GM13976 (cell line): ENCODE measurements around the gene PRR23B.
"Not testable (repeated sequence)": the region's sequence is repeated elsewhere in the genome, so short reads cannot be mapped to it uniquely, and the experiment has no call there.

Experiments used
- DNase-seq: peaks from one replicate; pipeline ENCODE4 v3.0.0; 2012; ENCODE audit warnings: low spot score
- in situ Hi-C: fragments of 300-500 bp; cut with MboI; formaldehyde crosslinking; loops from one replicate; pipeline ENCODE4 v1.12.0; 2022; ENCODE audit warnings: low sequenced_read_pairs, mixed read lengths, inconsistent platforms; ENCODE audit not compliant: unreplicated experiment
- TF ChIP-seq, protein P1 (sequence below): IDR thresholded peaks from 2 replicates; pipeline ENCODE4 v1.5.1; 2012; ENCODE audit warnings: borderline replicate concordance, mild to moderate bottlenecking; ENCODE audit not compliant: insufficient read depth; ENCODE audit errors: extremely low read depth, missing control alignments, control extremely low read depth

The PRR23B gene

DNA sequence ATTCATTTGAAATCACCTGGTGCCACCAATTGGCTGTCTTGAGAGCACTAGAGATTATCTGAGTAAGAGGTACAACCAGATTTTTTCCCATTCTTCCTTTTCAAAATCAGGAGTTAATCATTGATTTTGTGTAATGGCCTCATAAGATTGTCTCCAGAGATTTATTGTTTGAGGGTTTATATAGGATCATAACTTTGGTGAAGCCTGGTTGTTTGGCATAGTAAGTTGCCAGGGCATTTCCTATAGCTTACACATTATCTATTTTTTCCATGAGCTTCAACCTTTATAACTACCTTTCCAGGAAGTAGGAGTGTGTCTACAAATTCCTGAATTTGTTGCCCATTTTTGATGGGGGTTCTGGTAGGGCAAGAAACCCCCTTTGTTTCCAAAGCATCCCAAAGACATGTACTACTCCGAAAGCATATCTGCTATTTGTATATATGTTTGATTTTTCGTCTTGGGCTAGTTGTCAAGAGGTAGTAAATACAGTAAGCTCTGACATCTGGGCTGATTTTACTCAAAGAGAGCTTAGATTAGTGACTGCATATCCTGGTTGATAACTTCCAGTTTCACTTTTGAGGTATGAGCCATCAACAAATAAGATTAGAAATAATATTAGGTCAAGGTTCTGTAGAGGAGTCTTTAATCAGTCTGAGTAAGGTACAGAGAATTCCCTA, 11.7 kb upstream of the PRR23B start:
- in situ Hi-C loops: no loop called here
- no peak for DNase-seq
- TF ChIP-seq, protein P1, sequence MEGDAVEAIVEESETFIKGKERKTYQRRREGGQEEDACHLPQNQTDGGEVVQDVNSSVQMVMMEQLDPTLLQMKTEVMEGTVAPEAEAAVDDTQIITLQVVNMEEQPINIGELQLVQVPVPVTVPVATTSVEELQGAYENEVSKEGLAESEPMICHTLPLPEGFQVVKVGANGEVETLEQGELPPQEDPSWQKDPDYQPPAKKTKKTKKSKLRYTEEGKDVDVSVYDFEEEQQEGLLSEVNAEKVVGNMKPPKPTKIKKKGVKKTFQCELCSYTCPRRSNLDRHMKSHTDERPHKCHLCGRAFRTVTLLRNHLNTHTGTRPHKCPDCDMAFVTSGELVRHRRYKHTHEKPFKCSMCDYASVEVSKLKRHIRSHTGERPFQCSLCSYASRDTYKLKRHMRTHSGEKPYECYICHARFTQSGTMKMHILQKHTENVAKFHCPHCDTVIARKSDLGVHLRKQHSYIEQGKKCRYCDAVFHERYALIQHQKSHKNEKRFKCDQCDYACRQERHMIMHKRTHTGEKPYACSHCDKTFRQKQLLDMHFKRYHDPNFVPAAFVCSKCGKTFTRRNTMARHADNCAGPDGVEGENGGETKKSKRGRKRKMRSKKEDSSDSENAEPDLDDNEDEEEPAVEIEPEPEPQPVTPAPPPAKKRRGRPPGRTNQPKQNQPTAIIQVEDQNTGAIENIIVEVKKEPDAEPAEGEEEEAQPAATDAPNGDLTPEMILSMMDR: no peak

DNA sequence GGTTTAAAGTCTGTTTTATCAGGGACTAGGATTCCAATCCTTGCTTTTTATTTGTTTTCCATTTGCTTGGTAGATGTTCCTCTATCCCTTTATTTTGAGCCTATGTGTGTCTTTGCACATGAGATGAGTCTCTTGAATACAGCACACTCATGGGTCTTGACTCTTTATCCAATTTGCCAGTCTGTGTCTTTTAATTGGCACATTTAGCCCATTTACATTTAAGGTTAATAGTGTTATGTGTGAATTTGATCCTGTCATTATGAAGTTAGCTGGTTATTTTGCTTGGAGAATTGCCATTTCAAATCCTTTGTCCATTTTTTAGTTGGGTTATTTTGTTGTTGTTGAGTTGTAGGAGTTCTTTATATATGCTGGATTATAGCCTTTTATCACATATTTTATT, 9.8 kb upstream of the PRR23B start:
- in situ Hi-C loops, DNase-seq: not testable (repeated sequence)

DNA sequence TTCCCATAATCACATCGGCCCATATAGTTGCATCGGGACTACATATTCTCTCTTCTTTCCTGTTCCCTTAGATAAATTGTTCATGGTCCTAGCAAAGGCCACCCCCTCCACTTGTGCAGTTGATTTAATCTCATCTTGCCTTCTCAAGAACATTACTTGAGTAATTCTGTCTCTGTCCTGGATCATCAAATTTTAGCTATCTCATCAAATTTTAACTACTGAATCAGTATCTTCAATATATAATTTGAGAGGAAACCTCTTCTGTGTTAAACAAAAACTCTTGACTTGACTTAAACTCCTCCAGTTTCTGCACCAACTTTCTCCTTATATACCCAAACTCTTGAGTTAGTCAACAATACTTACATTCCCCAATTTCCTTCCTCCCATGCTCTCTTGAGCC, 4.2 kb upstream of the PRR23B start:
- in situ Hi-C loops: no loop called here
- no peak for DNase-seq
- TF ChIP-seq, protein P1: no peak

DNA sequence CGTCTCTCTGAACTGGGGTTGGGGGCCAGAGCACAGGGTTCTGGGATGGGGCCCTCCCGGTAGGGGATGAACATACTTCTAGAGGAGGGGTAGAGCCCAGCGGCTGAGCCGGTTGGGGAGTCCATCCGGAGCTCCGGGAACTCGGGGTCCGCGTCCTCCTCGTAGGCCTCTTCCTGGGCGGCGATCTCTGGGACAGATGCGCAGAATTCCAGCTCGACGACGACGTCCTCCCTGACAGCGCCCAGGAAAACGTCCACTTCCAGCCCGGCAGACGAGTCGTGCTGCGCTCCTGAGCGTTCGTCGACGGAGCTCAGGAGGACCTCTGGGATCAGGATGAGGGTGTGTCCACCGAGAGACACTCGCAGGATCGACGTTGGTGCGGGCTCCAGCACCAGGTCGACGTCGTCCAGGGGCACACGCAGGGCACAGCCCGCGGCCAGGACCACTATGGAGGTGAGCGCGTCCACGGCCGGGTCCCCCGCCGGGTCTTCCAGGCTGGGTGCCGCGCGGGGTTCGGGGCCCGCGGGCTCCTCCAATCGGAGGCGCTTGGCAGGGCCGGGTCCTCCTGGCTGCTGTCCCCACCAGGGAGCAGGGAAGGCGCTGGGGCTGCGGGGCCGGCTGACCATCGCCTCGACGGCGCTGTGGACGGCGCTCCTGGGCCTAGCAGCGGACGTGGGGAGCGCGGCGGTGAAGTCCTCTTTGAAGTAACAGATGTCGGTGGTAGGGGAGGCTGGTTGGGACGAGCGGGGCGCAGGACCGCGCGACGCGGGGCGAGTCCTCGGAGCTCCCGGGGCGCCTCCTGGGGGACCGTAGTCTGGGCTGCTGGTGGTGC, 474 bp downstream of the PRR23B start:
- in situ Hi-C loops: no loop called here
- TF ChIP-seq, protein P1: no peak
- no peak for DNase-seq

DNA sequence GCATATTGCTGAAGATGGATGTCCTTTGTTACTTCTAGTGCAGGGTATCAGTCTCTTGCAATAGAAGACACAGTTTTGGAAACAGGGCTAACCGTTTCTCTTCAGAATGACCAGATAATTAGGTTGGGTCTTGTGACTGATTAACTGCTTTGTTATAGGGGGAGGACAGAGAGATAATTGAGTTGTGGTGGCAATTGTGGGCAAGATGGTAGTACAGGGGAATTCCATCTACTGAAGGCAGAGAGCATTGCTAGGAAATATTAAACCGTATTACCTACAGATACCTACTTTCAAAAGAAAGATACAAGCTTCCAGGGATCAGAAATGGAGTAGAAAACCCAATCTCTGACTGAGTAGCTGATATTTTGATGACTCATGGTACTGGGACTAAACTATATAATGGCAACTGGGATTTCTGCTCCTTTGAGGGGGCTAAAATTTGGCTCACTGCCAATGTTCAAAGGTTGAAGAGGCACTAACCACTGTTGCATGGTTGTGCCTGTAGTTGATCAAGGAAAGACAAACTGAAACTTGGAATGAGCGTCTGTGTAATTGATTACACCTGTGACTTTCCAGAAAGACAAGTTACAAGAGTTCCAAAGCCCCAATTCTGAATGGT, 4.2 kb downstream of the PRR23B start:
- in situ Hi-C loops: no loop called here
- DNase-seq: no peak
- TF ChIP-seq, protein P1: no peak

DNA sequence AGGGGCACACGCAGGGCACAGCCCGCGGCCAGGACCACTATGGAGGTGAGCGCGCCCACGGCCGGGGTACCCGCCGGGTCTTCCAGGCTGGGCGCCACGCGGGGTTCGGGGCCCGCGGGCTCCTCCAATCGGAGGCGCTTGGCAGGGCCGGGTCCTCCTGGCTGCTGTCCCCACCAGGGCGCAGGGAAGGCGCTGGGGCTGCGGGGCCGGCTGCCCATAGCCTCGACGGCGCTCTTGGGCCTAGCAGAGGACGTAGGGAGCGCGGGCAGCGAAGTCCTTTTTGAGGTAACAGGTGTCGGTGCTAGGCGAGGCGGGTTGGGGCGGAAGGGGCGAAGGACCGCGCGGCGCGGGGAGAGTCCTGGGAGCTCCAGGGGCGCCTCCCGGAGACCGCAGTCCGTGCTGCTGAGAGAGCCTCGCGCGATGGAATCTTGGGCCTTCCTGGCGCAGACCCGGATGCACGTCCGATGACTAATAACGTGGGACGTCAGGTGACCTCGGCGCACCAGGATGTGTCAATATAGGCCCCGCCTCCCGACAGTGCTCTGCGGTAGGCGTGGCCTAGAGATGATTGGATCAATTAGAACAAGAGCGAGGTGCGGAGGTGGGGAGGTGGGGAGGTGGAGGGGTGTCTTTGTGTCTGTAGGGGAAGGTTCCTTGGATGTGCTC, 14.5 kb downstream of the PRR23B start, which contains the start of gene PRR23A:
PRR23A (minus strand) TSS at position 218 of the 666 bp plus-strand sequence; CDS start at position 218, 0 bp downstream.
- TF ChIP-seq, protein P1: no peak
- in situ Hi-C loops: no loop called here
- no peak for DNase-seq
